Kidney epithelial cell (primary cell): Measurements from ENCODE around the gene GVQW3. TPM values are rescaled to one million over a fixed set of nuclear protein-coding genes. Genes with fewer than 3 reads are reported as not detected.

Source experiments
- DNase-seq: peaks from one replicate; pipeline ENCODE4 v3.0.0-alpha.2; 2010; ENCODE audit warnings: low read depth
- H3K27me3 ChIP-seq: 2 replicates; pipeline ENCODE4 v1.6.0; 2011; ENCODE audit warnings: low read length; ENCODE audit not compliant: control insufficient read depth, insufficient read depth
- H3K36me3 ChIP-seq: 2 replicates; pipeline ENCODE4 v1.5.1; 2011; ENCODE audit warnings: low read length; ENCODE audit not compliant: control insufficient read depth, insufficient read depth
- H3K4me3 ChIP-seq: 2 replicates; pipeline ENCODE4 v1.5.1; 2011; ENCODE audit warnings: low read depth, mild to moderate bottlenecking, control low read depth, low read length
- total RNA-seq: library from RNA; depleted of rRNA; stranded (reverse); fragments of >200 nt; gene quantifications from 2 replicates; pipeline ENCODE4 v1.2.3, GENCODE V29; 2015
- TF ChIP-seq, protein P1 (sequence below): IDR thresholded peaks from 2 replicates; pipeline ENCODE4 v1.5.1; 2011; ENCODE audit warnings: mild to moderate bottlenecking, moderate library complexity, low read length, control low read depth, inconsistent platforms; ENCODE audit not compliant: insufficient read depth, poor library complexity, severe bottlenecking

Gene GVQW3
- 1.1 and 1.6 TPM in 2 replicates for total RNA-seq

GRCh38 chr11:76380977-76381719 is at the start of gene GVQW3, which contains the start of gene THAP12:
TSS of gene GVQW3 (plus strand) at chr11:76381323. CDS start at chr11:76381829, 506 bp downstream.
TSS of gene THAP12 (minus strand) at chr11:76381132. CDS start at chr11:76380836, 296 bp downstream.
- Histone ChIP-seq H3K4me3 (peak within 1 kb of the TSS; percentile 89), H3K27me3 (no peaks in the 10 kb centered on the region), H3K36me3 (no peaks in the 10 kb centered on the region)
- peak; percentile 72 for DNase-seq
- TF ChIP-seq, protein P1, sequence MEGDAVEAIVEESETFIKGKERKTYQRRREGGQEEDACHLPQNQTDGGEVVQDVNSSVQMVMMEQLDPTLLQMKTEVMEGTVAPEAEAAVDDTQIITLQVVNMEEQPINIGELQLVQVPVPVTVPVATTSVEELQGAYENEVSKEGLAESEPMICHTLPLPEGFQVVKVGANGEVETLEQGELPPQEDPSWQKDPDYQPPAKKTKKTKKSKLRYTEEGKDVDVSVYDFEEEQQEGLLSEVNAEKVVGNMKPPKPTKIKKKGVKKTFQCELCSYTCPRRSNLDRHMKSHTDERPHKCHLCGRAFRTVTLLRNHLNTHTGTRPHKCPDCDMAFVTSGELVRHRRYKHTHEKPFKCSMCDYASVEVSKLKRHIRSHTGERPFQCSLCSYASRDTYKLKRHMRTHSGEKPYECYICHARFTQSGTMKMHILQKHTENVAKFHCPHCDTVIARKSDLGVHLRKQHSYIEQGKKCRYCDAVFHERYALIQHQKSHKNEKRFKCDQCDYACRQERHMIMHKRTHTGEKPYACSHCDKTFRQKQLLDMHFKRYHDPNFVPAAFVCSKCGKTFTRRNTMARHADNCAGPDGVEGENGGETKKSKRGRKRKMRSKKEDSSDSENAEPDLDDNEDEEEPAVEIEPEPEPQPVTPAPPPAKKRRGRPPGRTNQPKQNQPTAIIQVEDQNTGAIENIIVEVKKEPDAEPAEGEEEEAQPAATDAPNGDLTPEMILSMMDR: no peak

DNA sequence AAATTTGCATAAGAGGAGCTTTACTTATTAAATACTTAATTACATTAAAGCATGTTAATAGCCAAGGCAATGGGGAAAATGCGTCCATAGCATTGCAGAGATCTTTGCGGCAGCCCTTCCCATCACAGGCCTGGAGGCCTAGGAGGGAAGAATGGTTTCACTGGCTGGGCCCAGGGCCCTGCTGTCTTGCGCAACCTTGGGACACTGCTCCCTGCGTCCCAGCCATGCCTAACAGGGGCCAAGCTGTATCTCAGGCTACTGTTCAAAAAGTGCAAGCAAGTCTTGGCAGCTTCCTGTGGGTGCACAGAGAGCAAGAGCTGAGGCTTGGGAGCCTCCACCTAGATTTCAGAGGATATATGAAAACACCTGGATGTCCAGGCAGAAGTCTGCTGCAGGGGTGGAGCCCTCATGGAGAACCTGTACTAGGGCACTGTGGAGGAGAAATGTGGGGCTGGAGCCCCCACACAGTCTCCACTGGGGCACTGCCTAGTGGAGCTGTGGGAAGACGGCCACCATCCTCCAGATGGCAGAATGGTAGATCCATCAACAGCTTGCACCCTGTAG is 46.2 kb upstream of the GVQW3 start:
- Histone ChIP-seq H3K27me3 (no peaks in the 10 kb centered on the region), H3K4me3 (no peak overlapping the region), H3K36me3 (no peaks in the 10 kb centered on the region)
- no peak for DNase-seq
- TF ChIP-seq, protein P1: no peak

GRCh38 chr11:76335842-76336241 is 45.3 kb upstream of the GVQW3 start:
- DNase-seq: no peak
- TF ChIP-seq, protein P1: no peak
- no peak overlapping the region for H3K4me3 ChIP-seq

GRCh38 chr11:76336597-76336996 is 44.5 kb upstream of the GVQW3 start:
- peaks cover 2% of the 10 kb centered on the region for H3K27me3 ChIP-seq
- TF ChIP-seq, protein P1: no peak

More at GRCh38 chr11:76335842-76336241, 45.3 kb upstream of the GVQW3 start:
- H3K27me3 ChIP-seq: no peaks in the 10 kb centered on the region
- no peaks in the 10 kb centered on the region for H3K36me3 ChIP-seq

DNA sequence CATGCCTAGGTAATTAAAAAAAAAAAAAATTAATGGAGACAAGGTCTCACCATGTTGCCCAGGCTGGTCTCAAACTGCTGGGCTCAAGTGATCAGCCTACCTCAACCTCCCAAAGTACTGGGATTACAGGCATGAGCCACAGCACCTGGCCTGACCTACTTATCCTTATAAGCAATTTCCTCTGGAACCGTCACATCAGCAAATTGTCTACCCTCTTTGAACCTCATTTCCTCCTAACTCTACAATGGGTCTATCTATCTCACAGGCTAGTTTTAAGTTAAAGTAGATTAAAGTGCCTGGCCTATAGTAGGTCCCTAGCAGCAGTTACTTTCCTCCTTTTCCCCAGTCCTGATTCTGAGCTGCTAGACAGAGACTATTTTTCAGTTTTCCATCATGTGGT is 43.7 kb upstream of the GVQW3 start:
- TF ChIP-seq, protein P1: no peak
- no peak overlapping the region for H3K4me3 ChIP-seq
- peaks cover 2% of the 10 kb centered on the region for H3K27me3 ChIP-seq
- DNase-seq: no peak
- no peaks in the 10 kb centered on the region for H3K36me3 ChIP-seq

More at GRCh38 chr11:76336597-76336996, 44.5 kb upstream of the GVQW3 start:
- no peak overlapping the region for H3K4me3 ChIP-seq
- no peaks in the 10 kb centered on the region for H3K36me3 ChIP-seq
- DNase-seq: no peak

DNA sequence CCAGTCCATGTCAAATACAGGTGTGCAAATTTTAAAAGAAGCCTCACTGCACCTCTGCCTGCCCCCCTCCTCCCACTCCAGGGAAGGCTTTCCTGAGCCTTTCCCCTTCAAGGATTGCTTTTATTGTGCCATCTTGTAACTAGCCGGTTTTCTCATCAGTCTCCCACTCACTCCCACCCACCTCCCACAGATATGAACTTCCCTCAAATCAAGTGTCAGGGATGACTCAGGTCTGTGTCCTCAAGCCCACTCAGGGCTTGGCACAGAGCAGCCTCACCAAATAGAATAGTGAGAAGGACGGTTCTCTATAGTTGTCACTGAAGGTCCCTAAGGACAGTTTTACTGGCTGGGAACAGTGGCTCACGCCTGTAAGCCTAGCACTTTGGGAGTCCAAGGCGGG is 43.2 kb upstream of the GVQW3 start:
- TF ChIP-seq, protein P1: no peak

More for the DNA sequence above, 43.2 kb upstream of the GVQW3 start:
- Histone ChIP-seq H3K27me3 (peaks cover 2% of the 10 kb centered on the region), H3K4me3 (no peak overlapping the region), H3K36me3 (no peaks in the 10 kb centered on the region)
- no peak for DNase-seq
